ENCODE results near the gene MRPS23.

Gene MRPS23

GRCh38 chr17:57811638-57812280, 38.1 kb downstream of the MRPS23 start:
- no peaks in the 10 kb centered on the region for H3K9me3 ChIP-seq (ENCODE audit: control insufficient read depth, insufficient read depth, low read depth, low read length)
- ChIA-PET CTCF (interaction anchor here (0.5 to 3.2 kb wide), 8 partner anchors 10 to 479 kb away, joined by 3 to 27 read pairs (median 4); no protein-coding TSS in a partner anchor), POLR2A (interaction anchor here (1.1 kb wide), 1 partner anchor 38 kb away, joined by 3 read pairs; no protein-coding TSS in a partner anchor)
- peak overlapping the region; percentile 93 for H3K27ac ChIP-seq (ENCODE audit: extremely low read depth, low read depth, low read length)
- H3K36me3 ChIP-seq (ENCODE audit: control insufficient read depth in 2 of 2, insufficient read depth in 1 of 2, low read length in 2 of 2) = no peaks in the 10 kb centered on the region
- H3K4me1 ChIP-seq (ENCODE audit: control insufficient read depth, insufficient read depth, low read length) = peaks cover 21% of the 10 kb centered on the region
- no peak overlapping the region for H3K4me3 ChIP-seq (ENCODE audit: low read depth, low read length)
- no peak for TF ChIP-seq ZFP3 (tag by site-specific recombination; IDR thresholded peaks at IDR 0.05; ENCODE audit: low read depth)
- no peak for TF ChIP-seq ZNF174 (tag by site-specific recombination; IDR thresholded peaks at IDR 0.05)
- no peak for TF ChIP-seq SALL2 (tag by site-specific recombination; IDR thresholded peaks at IDR 0.05; ENCODE audit: borderline replicate concordance)
- no peak for TF ChIP-seq ATF2 (tag by site-specific recombination; IDR thresholded peaks at IDR 0.05; ENCODE audit: low read depth)
- TF ChIP-seq ZNF10 (tag by site-specific recombination; IDR thresholded peaks at IDR 0.05) = no peak
- TF ChIP-seq ZEB2 (tag by site-specific recombination; IDR thresholded peaks at IDR 0.05) = 0 out of 2 replicates have a peak, but pooled peaks have one; percentile 66
- TF ChIP-seq ZNF596 (tag by site-specific recombination; IDR thresholded peaks at IDR 0.05) = no peak
- no peak for TF ChIP-seq ZNF112 (tag by site-specific recombination; IDR thresholded peaks at IDR 0.05)
- no peak for TF ChIP-seq ZSCAN18 (tag by site-specific recombination; IDR thresholded peaks at IDR 0.05)
- TF ChIP-seq ZNF610 (tag by site-specific recombination; IDR thresholded peaks at IDR 0.05; ENCODE audit: borderline replicate concordance) = no peak
- TF ChIP-seq ZNF513 (tag by site-specific recombination; IDR thresholded peaks at IDR 0.05) = no peak
- TF ChIP-seq ZXDB (tag by site-specific recombination; IDR thresholded peaks at IDR 0.05) = peak; percentile 10; the same call in 1 of the 2 replicates
- TF ChIP-seq ZNF398 (tag by site-specific recombination; IDR thresholded peaks at IDR 0.05) = 0 out of 2 replicates have a peak, but pooled peaks have one; percentile 20
- 0 out of 2 replicates have a peak, but pooled peaks have one; percentile 45 for TF ChIP-seq ZNF843 (tag by site-specific recombination; IDR thresholded peaks at IDR 0.05)
- TF ChIP-seq PATZ1 (tag by site-specific recombination; IDR thresholded peaks at IDR 0.05) = no peak; the same call in 1 of the 2 replicates
- TF ChIP-seq KLF7 (tag by site-specific recombination; IDR thresholded peaks at IDR 0.05; ENCODE audit: borderline replicate concordance) = no peak
- TF ChIP-seq FEZF1 (tag by site-specific recombination; IDR thresholded peaks at IDR 0.05) = no peak
- TF ChIP-seq ZNF311 (tag by site-specific recombination; IDR thresholded peaks at IDR 0.05; ENCODE audit: borderline replicate concordance) = no peak
- TF ChIP-seq ZSCAN23 (tag by site-specific recombination; IDR thresholded peaks at IDR 0.05) = no peak
- TF ChIP-seq ZSCAN16 (tag by site-specific recombination; IDR thresholded peaks at IDR 0.05) = no peak
- TF ChIP-seq ZNF571 (tag by site-specific recombination; IDR thresholded peaks at IDR 0.05) = no peak
- peak; percentile 42 for TF ChIP-seq SP2 (tag by site-specific recombination; IDR thresholded peaks at IDR 0.05)
- no peak for TF ChIP-seq SP3 (tag by site-specific recombination; IDR thresholded peaks at IDR 0.05)
- TF ChIP-seq ZNF133 (tag by site-specific recombination; IDR thresholded peaks at IDR 0.05) = no peak
- no peak; the same call in 1 of the 2 replicates for TF ChIP-seq CTCF (tag by site-specific recombination; IDR thresholded peaks at IDR 0.05)
- no peak for TF ChIP-seq ZNF658 (tag by site-specific recombination; IDR thresholded peaks at IDR 0.05)
- TF ChIP-seq ZNF394 (tag by site-specific recombination; IDR thresholded peaks at IDR 0.05; ENCODE audit: borderline replicate concordance) = peak; percentile 11; the same call in 1 of the 2 replicates
- no peak for TF ChIP-seq ZNF792 (tag by site-specific recombination; IDR thresholded peaks at IDR 0.05)
